Activated effector memory CD4-positive, alpha-beta T cell treated with anti-CD3 and anti-CD28 coated beads, Interleukin-2, amount 50 U/mL, for 16 hours (primary cell): ENCODE results near the gene PARD3.
"Not testable (repeated sequence)": the region's sequence is repeated elsewhere in the genome, so short reads cannot be mapped to it uniquely, and the experiment has no call there.

Experiments used
- DNase-seq: peaks from one replicate; pipeline ENCODE4 v3.0.0-alpha.2; 2020

Gene PARD3

GRCh38 chr10:34479520-34480179 is 335.4 kb downstream of the PARD3 start:
- DNase-seq = no peak

GRCh38 chr10:34477249-34477648 is 337.8 kb downstream of the PARD3 start:
- DNase-seq = no peak

GRCh38 chr10:34476608-34477007 is 338.5 kb downstream of the PARD3 start:
- DNase-seq = no peak

GRCh38 chr10:34475786-34476185 is 339.3 kb downstream of the PARD3 start:
- DNase-seq = no peak

- no peak for DNase-seq
These were observed 339.8 kb downstream of the PARD3 start for GRCh38 chr10:34475274-34475646.

- DNase-seq = no peak
These were observed 340.4 kb downstream of the PARD3 start for GRCh38 chr10:34474555-34475273.

- DNase-seq = no peak
These were observed 341.1 kb downstream of the PARD3 start for GRCh38 chr10:34474009-34474376.

GRCh38 chr10:34473174-34474008 is 341.7 kb downstream of the PARD3 start:
- DNase-seq = no peak

GRCh38 chr10:34470307-34470706 is 344.8 kb downstream of the PARD3 start:
- DNase-seq = no peak

- DNase-seq = no peak
These were observed 345.6 kb downstream of the PARD3 start for GRCh38 chr10:34469446-34469845.

- no peak for DNase-seq
These were observed 347.2 kb downstream of the PARD3 start for GRCh38 chr10:34467902-34468301.

- no peak for DNase-seq
These were observed 347.7 kb downstream of the PARD3 start for GRCh38 chr10:34467364-34467763.

- no peak for DNase-seq
These were observed 349.4 kb downstream of the PARD3 start for GRCh38 chr10:34465678-34466077.

GRCh38 chr10:34464591-34464990 is 350.5 kb downstream of the PARD3 start:
- DNase-seq = no peak

GRCh38 chr10:34464000-34464399 is 351.1 kb downstream of the PARD3 start:
- no peak for DNase-seq

GRCh38 chr10:34462993-34463392 is 352.1 kb downstream of the PARD3 start:
- DNase-seq = no peak

- no peak for DNase-seq
These were observed 353.0 kb downstream of the PARD3 start for GRCh38 chr10:34462056-34462455.

GRCh38 chr10:34454590-34455261 is 360.4 kb downstream of the PARD3 start:
- DNase-seq = no peak

- DNase-seq = no peak
These were observed 365.3 kb downstream of the PARD3 start for GRCh38 chr10:34449836-34450235.

GRCh38 chr10:34446049-34446448 is 369.0 kb downstream of the PARD3 start:
- no peak for DNase-seq

GRCh38 chr10:34444223-34445183 is 370.6 kb downstream of the PARD3 start:
- DNase-seq = no peak

GRCh38 chr10:34439386-34439785 is 375.7 kb downstream of the PARD3 start:
- DNase-seq = not testable (repeated sequence)
